ENCODE results near the gene PRCP.

DNA sequence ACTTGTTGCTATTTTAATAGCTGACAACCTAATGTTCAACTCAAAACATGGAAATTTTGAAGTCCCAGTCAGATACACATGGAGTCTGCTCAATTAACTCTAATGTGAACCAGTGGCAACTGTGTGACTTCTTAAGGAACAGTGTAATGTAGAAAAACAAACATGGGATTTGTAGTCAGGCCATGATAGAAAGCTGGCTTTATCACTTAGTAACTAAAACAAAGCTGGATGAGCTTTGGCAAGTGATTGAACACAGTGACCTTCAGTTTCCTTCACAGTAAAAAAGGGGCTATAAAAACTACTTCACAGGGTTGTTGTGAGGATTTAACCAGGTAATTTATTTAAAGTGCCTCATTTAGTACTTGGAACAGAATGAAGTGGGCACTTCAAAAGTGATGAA, 62.6 kb downstream of the PRCP start:
- no peak for TF ChIP-seq POLR2A (IDR thresholded peaks at IDR 0.05)
- TF ChIP-seq, protein P1, sequence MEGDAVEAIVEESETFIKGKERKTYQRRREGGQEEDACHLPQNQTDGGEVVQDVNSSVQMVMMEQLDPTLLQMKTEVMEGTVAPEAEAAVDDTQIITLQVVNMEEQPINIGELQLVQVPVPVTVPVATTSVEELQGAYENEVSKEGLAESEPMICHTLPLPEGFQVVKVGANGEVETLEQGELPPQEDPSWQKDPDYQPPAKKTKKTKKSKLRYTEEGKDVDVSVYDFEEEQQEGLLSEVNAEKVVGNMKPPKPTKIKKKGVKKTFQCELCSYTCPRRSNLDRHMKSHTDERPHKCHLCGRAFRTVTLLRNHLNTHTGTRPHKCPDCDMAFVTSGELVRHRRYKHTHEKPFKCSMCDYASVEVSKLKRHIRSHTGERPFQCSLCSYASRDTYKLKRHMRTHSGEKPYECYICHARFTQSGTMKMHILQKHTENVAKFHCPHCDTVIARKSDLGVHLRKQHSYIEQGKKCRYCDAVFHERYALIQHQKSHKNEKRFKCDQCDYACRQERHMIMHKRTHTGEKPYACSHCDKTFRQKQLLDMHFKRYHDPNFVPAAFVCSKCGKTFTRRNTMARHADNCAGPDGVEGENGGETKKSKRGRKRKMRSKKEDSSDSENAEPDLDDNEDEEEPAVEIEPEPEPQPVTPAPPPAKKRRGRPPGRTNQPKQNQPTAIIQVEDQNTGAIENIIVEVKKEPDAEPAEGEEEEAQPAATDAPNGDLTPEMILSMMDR (IDR thresholded peaks at IDR 0.05): no peak
